Activated CD4-positive, alpha-beta T cell treated with anti-CD3 and anti-CD28 coated beads for 24 hours (primary cell): Measurements from ENCODE around the gene LDB2.

ENCODE experiments used
- DNase-seq, 2 donors: peaks; one replicate each; pipeline ENCODE4 v3.0.0-alpha.2; 2020; ENCODE audit warnings: low read depth in 2 of 2

The LDB2 gene

DNA sequence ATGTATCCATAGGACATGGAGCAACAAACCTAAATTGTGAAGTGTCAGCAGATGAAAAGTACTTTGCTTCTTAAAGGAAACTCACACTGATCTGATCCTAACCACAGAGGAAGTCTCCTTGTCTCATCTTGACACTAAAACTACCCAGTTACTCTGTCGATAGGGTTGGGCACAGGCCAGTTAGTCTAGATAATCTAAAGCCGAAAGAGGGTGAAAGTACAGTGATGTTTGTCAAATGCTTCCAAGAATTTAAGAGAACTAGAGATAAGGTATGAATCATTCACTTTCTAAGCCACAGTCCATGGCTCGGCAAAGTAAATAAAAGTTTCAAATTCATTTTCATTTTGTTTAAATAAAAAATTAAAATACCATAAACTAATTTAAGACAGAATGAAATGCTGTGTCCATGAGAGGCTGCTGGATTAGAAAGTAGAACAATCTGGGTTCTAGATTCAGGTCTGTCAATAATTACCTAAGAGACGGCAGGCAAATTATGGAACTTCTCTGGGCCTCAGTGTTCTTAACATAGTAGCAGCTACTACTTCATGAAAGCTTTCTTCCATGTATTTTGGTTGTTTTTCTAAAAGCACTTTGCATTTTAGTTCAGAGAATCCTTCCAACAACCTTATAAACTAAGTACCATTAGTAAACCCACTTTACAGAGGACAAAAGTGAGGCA lies 176.7 kb downstream of the LDB2 start:
- no peak for DNase-seq

DNA sequence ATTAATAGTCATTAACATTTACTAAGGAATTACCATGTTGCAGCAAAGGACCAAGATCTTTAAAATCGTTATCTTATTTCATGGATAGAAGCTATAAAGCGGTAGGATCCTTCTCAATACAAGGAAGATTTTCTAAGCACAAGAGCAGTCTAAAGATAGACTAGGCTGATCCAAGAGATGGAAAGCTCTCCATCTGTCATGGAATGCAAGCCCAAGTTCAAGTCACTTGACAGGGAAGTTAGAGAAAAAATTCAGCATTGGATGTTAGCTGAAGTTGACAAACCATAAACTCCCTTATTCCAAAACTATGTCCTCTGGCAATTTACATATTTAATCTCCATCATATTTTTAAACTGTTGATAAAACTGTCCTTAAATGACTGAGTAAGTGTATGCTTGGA lies 177.7 kb downstream of the LDB2 start:
- no peak for DNase-seq

DNA sequence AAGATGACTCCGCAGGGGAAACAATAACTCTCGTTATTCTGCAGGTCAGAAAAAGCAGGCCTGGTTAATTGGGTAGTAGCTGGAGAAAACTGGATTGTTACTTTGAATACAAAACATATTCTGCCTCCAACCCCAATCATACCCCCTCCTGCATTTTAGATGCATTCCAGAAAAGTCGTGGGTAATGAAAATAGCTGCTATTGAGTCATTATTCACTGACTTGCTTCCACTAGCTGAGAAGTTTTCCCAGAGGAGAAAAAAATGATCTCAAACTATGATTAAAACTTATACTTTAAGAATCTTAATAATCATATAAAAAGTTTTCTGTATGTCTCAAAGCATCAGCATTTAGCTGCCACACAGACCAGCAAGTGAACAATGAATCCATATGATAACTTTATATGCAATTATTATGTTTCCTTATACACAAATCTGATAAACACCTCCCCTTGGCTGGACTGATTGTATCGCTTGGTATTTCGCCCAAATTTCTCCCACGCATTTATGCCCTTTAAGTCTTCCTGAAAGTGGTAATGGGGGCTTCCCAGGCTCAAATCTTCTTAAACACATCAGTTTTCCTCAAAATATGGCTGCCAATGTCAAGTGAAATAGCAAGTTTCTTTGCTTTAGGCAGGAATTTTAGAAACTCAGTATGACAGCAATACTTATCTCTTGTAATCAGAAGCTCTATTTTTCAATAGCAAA lies 181.0 kb downstream of the LDB2 start:
- DNase-seq = no peak

DNA sequence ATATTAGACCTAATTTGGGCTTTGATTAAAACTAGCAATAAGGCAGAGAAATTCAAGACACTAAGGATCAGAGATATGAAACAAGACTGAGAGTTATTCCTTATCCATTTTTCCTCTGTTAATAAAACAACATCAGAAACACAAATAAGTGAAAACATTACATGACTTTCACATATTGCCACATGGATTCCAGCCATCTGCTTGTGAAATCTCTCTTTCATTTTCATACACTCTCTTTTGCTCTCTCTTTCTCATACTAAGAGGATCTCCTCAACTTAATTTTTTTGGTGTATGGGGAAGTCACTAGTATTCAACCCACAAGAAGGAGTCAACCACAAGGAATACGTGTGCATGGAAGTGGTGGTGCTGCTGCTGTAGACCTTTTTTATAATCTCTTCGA lies 183.0 kb downstream of the LDB2 start:
- DNase-seq = no peak

DNA sequence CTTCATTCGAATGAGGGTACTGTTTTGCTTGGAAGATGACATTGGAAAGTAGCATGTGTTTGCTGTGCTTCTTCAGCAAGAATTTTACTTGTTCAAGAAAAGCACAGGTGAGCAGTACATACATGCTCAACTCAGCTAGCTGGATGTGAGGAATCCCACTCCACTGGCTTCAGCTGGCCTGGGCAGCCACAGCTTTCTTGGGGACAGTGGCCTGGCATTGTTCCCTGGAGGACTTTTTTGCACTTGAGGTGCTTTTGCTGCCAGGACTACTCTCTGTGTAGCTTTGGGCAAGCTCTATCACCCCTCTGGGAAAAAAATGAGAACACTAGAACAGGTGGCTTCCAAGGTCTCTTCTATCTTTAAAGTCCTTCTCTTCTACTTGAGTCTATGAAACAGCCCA lies 184.3 kb downstream of the LDB2 start:
- no peak for DNase-seq

DNA sequence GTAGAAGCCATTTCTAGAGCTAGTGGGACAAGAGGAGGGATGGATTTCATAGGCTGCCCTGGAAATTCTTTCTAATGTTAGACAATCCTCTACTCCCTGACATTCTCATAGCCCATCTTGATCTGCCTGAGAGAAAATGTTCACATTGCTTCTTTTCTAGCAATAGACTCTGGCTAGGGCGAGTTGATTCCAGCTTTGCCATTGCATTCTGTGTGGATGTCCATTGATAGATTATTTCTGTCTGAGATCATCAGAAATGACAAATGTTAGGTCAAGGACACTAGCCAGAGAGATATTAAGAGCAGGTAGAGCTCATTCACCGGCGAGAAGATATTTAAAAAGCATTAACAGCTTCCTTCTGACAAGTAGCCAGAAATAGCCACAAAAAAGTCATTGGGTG lies 184.7 kb downstream of the LDB2 start:
- DNase-seq = no peak

DNA sequence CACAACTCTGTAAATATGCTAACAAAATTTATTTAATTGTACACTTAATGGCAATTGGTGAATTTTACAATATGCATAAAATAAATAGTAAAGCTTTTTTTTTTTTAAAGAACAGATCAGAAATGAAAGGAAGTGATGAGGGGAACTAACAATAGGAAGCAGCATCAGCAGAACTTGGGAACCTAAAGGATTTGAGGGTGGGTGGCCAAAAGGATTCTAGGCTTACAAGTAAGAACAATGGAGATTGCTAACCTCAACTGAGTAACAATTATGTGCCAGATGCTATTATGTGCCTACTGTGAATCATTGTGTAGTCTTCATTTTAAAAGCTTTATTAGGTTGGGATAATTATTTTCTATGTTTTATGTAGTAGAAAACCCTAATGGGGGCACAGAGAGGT lies 185.2 kb downstream of the LDB2 start:
- no peak for DNase-seq

DNA sequence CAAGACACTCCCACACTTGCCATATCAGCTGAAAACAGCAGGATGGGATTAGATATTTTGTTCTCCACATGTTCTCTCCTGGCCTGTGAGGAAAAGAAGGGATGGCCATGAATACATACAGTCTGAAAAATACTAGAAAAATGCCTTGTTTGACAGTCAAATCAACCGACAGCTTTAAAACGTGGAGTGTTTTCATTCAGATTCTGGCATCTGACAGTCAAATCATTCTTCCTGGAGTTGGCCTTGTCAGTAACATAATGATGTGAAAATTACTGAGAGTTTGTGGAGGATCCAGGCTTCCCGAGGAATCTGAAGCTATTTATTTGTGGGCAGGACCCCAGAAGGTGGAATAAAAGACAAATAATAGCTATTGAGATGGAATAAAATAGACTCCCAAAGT lies 188.2 kb downstream of the LDB2 start:
- DNase-seq = no peak

DNA sequence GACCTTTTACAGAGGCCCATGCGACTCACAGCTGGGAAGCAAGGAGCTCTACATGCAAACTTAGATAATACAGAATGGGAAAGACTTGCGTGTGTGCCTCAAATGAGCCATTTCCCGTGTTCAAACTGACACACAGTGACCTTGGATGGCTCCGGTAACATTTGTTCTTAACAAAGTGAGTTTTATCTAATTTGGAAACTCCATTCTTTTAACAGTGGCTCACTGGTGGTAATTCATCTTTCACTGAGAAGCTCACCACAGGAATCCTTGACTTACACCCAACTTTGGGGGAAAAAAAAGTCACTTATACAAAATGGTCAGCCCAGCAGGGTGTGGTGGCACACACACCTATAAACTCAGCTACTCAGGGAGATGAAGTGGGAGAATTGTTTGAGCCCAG lies 190.6 kb downstream of the LDB2 start:
- no peak for DNase-seq

DNA sequence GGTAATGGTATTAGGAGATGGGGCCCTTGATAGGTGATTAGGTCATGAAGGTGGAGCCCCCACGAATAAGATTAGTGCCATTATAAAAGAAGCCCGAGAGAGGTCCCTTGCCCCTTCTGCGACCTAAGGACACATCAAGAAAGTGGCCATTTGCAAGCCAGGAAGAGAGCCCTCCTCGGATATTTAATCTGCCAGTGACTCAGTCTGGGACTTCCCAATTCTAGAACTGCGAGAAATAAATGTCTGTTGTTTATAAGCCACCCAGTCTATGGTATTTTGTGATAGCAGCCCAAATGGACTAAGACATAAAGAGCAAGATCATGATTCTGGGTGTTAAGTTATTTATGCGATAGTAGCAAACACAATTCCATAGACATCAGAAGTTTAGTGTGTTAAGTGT lies 192.2 kb downstream of the LDB2 start:
- no peak for DNase-seq

DNA sequence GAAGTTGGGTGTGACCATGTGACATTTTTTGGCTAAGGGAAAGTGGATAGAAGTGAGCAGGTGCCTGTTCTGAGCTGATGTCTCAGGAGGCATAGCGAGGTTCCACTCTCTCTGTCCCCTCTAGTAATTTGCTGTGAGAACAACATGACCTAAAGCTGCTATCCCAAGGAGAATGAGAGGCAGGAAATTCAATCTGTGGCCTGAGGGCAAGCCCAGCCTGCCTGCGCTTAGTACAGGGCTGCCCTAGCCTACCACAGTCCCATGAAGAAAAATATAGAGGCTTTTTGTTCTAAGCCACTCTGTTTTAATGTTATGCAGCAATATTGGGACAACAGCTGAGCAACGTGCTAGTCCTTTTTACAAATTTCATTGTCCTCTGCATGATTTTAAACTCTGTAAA lies 193.1 kb downstream of the LDB2 start:
- DNase-seq = no peak

DNA sequence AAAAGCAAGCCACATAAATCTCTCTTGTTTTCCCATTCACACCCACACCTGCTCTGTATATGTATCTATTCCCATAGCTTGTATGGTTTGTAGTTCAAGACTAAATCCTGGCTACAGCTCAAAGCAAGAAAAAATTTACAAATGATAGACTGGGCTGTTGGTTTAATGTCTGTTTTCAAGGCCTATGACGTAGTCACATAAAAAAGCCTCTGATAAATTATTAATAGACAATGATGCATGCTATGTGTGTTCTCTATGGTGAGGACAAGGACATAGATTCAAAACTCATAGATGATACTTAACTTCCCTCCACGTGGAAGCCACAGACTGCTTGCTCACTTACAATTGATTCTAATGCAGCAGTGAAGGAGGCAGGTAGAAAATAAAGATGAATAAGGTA lies 194.0 kb downstream of the LDB2 start:
- DNase-seq = no peak

DNA sequence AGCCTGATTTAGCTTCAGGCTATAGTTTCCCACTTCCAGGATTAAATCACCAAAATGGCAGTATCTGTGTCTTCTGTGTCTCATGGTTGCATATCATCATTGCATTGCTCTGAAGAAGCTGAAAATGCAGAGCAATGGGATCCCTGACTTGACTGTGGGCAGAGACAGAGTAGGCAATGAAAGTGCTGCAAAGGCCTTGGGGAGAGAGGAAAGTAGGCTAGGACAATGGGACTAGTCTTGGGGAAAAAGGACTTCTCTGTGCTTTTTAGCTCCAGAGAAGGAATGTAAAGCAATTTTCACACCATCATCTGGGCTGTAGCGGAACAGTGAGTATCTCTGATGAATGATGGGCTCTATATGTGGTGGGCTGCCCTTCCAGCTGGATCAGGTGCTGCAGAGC lies 202.5 kb downstream of the LDB2 start:
- DNase-seq = no peak

DNA sequence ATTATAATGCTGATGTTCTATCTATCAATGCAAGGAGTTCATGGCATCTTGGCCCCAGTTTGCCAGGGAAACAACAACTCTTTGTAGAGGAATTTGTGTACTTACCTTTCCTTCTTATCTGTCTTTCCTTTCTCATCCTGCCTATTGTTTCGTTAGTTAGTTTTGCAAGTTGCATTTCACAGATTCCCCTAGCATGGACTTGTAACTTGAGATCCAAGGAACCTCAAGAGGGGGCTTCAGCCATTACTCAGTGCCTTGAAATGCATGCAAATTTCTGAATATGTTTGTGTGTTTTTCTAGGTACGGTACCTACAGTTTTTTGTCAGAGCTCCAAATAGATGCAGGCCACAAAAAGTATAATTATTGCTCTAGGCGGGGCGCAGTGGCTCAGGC lies 203.6 kb downstream of the LDB2 start:
- DNase-seq = no peak

DNA sequence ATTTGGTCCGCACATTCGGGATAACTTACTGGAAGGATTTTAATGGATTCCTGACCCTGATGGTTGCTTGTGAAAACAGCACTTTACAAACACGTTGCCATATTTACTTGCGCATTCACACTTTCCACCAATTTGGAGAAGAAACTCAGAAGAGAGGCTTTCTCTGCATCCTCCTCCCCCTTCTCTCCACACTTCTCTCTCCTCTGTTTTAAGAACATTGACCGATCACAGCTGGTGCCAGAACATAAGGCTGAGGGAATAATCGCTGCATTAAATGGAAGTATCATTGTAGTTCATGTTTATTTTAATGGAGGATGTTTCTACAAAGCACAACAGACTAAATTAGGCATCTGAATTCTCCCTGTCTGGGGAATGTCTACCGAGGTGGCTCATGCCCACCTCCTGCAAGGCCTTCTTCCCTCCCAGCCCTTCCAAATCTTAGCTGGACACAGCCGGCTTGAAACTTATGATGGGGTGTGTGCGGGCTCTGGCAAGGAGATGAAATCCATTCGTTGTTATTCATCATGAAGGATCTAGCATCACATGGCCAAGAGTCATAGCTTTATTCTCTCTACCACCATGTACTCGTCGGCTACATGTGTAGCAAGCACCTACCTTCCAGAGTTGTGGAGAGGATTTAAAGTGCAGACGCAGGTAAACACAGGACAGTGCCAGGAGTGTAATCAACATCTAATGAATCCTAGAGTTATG lies 204.1 kb downstream of the LDB2 start:
- DNase-seq = no peak

DNA sequence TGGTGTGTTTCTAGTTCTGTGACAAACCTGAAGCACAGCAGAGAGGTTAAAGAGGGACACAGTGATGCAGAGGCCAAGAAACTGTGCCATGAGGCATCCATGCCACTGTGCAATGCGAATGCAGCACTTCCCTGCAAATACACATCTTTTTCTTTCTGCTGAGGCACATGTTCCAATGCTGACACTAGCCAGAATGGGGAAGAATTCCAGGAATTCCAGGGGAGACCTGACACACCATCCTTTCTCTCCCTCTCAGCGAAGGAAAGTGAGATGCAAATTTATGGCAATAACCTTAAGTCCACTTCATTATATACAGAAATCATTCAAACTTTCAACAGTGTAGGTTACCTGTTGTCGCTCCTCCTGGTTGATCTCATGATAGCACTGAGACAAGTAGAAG lies 204.8 kb downstream of the LDB2 start:
- no peak for DNase-seq

DNA sequence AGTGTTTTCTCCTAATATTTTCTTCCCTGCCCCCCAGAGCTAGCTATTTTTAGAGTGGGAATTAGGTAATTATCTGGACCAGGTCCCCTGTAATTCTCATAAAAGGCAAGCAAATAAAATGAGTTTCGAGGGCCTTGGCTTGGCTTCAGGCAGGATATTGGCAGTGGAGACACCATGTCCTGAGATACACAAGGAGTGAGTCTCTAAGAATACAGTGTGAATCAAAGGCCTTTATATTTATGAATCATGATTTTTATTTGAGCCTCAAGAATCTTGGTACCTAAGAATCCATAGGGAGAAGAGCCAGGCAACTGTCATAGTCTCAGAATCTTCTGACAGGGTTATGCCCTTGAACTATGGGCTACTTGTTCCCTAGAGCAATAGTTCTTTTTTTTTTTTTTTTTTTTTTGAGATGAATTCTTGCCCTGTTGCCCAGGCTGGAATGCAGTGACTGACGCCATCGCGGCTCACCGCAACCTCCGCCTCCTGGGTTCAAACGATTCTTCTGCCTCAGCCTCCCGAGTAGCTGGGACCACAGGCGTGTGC lies 205.4 kb downstream of the LDB2 start:
- DNase-seq = no peak

DNA sequence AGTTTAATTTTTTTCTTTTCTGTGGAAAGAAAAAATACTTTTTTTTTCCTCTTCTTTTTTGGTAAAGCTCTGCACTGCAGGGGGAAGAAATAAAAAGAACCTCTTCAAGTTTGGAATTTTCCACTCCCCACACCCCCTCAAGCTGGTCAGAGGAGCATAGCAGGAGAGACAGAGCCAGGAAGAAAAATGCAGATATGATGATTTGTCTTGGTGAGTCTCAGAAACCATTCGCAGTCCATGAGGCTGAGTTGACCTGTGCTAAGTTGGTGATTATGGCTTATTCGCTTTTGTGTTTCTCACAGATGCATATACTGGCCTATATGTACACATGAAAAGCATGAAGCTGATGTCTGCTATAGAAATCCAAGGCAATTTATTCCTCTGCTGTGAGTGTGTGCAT lies 205.9 kb downstream of the LDB2 start:
- DNase-seq = no peak

DNA sequence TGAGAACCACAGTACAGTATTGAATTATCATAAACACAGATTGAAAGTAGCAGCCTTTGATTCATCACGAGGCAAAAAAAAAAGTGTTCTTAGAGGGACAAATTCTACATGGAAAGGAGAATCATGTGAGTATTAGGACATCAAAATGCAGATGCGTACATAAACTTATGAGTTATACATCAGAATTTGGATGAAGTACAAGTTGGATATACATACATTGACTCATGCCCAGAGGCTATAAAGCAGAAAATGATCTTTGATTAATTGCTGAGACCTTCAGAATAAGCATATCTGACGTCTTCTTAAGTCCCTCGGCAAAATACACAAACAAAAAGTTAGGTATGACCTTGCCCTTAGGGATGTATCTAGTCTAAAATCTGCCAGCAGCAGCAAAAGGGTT lies 206.4 kb downstream of the LDB2 start:
- DNase-seq = no peak

DNA sequence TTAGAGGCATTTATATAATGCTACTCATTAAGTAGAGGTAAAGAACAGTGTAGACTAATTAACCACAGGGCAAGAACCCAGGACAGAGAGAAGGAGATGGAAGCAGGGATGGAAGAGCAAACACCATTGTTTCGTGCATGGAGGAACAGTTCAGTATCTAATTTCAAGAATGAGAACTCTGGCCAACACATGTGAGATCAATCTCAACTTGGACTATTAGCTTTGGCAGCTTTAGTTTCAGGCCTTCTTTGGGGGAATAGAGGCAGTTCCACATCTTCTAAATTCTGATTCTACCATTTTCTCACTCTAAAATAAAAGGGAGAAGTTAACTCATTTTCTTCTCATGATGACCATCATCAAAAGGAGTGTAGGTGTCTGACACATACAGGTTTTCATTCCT lies 207.0 kb downstream of the LDB2 start:
- no peak for DNase-seq

DNA sequence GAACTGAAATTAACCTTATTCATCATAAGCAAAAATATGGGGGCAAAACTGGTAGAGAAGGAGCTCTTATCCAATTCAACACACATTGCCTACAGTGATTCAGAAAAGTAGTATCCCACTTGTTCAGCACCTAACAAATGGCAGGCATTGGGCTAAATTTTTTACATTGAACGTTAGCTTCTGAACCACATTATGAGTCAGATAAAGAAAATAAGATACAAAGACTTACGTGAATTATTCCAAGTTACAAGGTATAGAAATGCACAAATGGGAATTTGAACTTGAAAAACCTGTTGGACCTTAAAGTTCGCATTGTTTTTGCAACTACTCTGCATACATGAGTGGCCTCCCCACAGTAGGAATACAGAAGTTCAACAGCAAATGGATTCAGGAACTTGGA lies 210.6 kb downstream of the LDB2 start:
- no peak for DNase-seq

DNA sequence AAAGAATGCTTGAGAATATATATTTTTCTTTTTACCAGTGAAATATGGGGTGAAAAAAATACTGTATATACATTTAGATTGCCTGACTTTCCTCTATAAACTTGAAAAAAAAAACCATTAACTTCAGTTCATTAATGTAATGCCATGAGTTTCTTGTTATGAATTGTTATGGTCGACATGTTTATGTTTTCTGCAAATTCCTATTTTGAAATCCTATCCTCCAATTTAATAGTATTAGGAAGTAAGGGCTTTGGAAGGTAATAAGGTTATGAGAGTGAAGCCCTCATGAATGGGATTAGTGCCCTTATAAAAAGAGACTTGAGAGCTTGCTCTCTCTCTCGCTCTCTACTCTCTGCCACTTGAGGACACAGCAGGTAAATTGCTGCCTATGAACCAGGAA lies 211.4 kb downstream of the LDB2 start:
- DNase-seq = no peak

DNA sequence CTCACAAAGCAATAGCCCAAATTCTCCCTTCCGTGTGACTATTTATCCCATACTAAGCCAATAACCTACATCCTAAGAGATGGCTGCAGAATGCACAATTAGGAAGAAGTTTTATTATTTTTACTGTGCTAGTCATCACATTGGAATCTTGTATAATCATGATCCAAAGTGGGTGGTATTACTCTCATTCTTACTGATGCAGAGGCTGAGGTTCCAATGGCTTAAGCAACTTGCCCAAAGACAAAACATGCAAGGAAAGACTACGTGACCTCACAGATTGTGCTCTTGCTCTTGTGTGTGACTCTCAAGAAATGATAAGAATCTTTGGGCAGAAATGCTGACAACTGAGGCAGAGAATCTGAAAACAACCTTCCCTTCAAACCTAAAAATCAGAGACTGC lies 212.2 kb downstream of the LDB2 start:
- no peak for DNase-seq
